ENCODE measurements around the gene CHST8.
A peak's percentile ranks its signal among the peaks of the same experiment; 100 is the strongest.

The CHST8 gene

GRCh38 chr19:33770107-33770506 lies 148.4 kb downstream of the CHST8 start:
- ChIA-PET CTCF (interaction anchor here (0.5 to 2.9 kb wide), 6 partner anchors 8 to 528 kb away, joined by 3 to 18 read pairs (median 4); no protein-coding TSS in a partner anchor), POLR2A (no interaction called here)
- DNase-seq (ENCODE audit: extremely low spot score): no peak
- TF ChIP-seq SUZ12 (IDR thresholded peaks at IDR 0.05) (no peak), BHLHE40 (IDR thresholded peaks at IDR 0.05; ENCODE audit: borderline replicate concordance) (no peak), ELF4 (IDR thresholded peaks at IDR 0.05) (no peak), FOXK2 (IDR thresholded peaks at IDR 0.05) (no peak), PKNOX1 (IDR thresholded peaks at IDR 0.05) (no peak), ZNF384 (IDR thresholded peaks at IDR 0.05) (no peak), TARDBP (IDR thresholded peaks at IDR 0.05) (no peak)

- no peak for TF ChIP-seq NFRKB (IDR thresholded peaks at IDR 0.05)
- TF ChIP-seq PKNOX1 (IDR thresholded peaks at IDR 0.05): peak; percentile 48
- DNase-seq (ENCODE audit: extremely low spot score): peak; percentile 81
- ChIA-PET CTCF (interaction anchor here (0.6 to 2.9 kb wide), 6 partner anchors 32 to 988 kb away, joined by 3 to 18 read pairs (median 3); no protein-coding TSS in a partner anchor), POLR2A (no interaction called here)
Observed at GRCh38 chr19:33771384-33772101, 149.8 kb downstream of the CHST8 start.

GRCh38 chr19:33772102-33772857 lies 150.5 kb downstream of the CHST8 start:
- ChIA-PET CTCF (interaction anchor here (0.7 to 2.9 kb wide), 3 partner anchors 342 to 359 kb away, joined by 3 to 18 read pairs (median 3); no protein-coding TSS in a partner anchor), POLR2A (no interaction called here)
- TF ChIP-seq BHLHE40 (IDR thresholded peaks at IDR 0.05; ENCODE audit: borderline replicate concordance) (no peak), SUZ12 (IDR thresholded peaks at IDR 0.05) (no peak), L3MBTL2 (conservative IDR thresholded peaks at IDR 0.05) (no peak), ELF4 (IDR thresholded peaks at IDR 0.05) (no peak), HDGF (IDR thresholded peaks at IDR 0.05; ENCODE audit: borderline replicate concordance) (no peak), PKNOX1 (IDR thresholded peaks at IDR 0.05) (no peak), FOXM1 (IDR thresholded peaks at IDR 0.05; ENCODE audit: borderline replicate concordance) (no peak), CTBP1 (IDR thresholded peaks at IDR 0.05; ENCODE audit: borderline replicate concordance) (no peak), FOXA1 (IDR thresholded peaks at IDR 0.05) (no peak), NFRKB (IDR thresholded peaks at IDR 0.05) (no peak), LEF1 (IDR thresholded peaks at IDR 0.05; ENCODE audit: borderline replicate concordance) (no peak), TARDBP (IDR thresholded peaks at IDR 0.05) (no peak)

GRCh38 chr19:33772858-33773180 lies 151.1 kb downstream of the CHST8 start:
- no peak for DNase-seq (ENCODE audit: extremely low spot score)
- POLR2A ChIA-PET: no interaction called here
- CTCF ChIA-PET: no interaction called here

More at GRCh38 chr19:33772102-33772857, 150.5 kb downstream of the CHST8 start:
- no peak for DNase-seq (ENCODE audit: extremely low spot score)

More at GRCh38 chr19:33772858-33773180, 151.1 kb downstream of the CHST8 start:
- TF ChIP-seq TARDBP (IDR thresholded peaks at IDR 0.05): no peak
- TF ChIP-seq ELF4 (IDR thresholded peaks at IDR 0.05): no peak
- TF ChIP-seq FOXM1 (IDR thresholded peaks at IDR 0.05; ENCODE audit: borderline replicate concordance): no peak
- no peak for TF ChIP-seq HDGF (IDR thresholded peaks at IDR 0.05; ENCODE audit: borderline replicate concordance)
- no peak for TF ChIP-seq FOXA1 (IDR thresholded peaks at IDR 0.05)
- no peak for TF ChIP-seq L3MBTL2 (conservative IDR thresholded peaks at IDR 0.05)
- TF ChIP-seq ZNF384 (IDR thresholded peaks at IDR 0.05): no peak
- TF ChIP-seq CTBP1 (IDR thresholded peaks at IDR 0.05; ENCODE audit: borderline replicate concordance): no peak
- no peak for TF ChIP-seq LEF1 (IDR thresholded peaks at IDR 0.05; ENCODE audit: borderline replicate concordance)
- TF ChIP-seq SUZ12 (IDR thresholded peaks at IDR 0.05): no peak
- no peak for TF ChIP-seq FOXK2 (IDR thresholded peaks at IDR 0.05)
- no peak for TF ChIP-seq ARNT (IDR thresholded peaks at IDR 0.05)
- no peak for TF ChIP-seq PKNOX1 (IDR thresholded peaks at IDR 0.05)
- no peak for TF ChIP-seq NFRKB (IDR thresholded peaks at IDR 0.05)
- no peak for TF ChIP-seq SP1 (IDR thresholded peaks at IDR 0.05)
- TF ChIP-seq BHLHE40 (IDR thresholded peaks at IDR 0.05; ENCODE audit: borderline replicate concordance): no peak
